Neutrophil (primary cell): ENCODE results near the gene RGS11.

Source experiments
- H3K27ac ChIP-seq: fragments of 200-600 bp; sonication (generic); 2 replicates; pipeline ENCODE4 v1.5.1; 2016; ENCODE audit warnings: mild to moderate bottlenecking, moderate library complexity
- H3K27me3 ChIP-seq: fragments of 200-600 bp; sonication (generic); 2 replicates; pipeline ENCODE4 v1.6.0; 2016; ENCODE audit warnings: mild to moderate bottlenecking
- H3K36me3 ChIP-seq: fragments of 200-600 bp; sonication (generic); 2 replicates; pipeline ENCODE4 v1.5.1; 2017
- H3K4me1 ChIP-seq, 2 experiments: fragments of 200-600 bp in 1 of 2; sonication (generic) in 1 of 2; 1 replicate in 1 of 2; 2 replicates in 1 of 2; pipeline versions ENCODE4 v1.5.1 to v1.6.1; 2013 to 2016; ENCODE audit warnings: low read depth in 1 of 2, low read length in 1 of 2, mild to moderate bottlenecking in 1 of 2, moderate library complexity in 1 of 2; ENCODE audit not compliant: control insufficient read depth in 1 of 2, insufficient read depth in 1 of 2
- H3K4me3 ChIP-seq, 2 experiments: fragments of 200-600 bp in 1 of 2; sonication (generic) in 1 of 2; 1 replicate in 1 of 2; 2 replicates in 1 of 2; pipeline ENCODE4 v1.5.1; 2013 to 2016; ENCODE audit warnings: low read depth in 1 of 2, low read length in 1 of 2, mild to moderate bottlenecking in 1 of 2, moderate library complexity in 1 of 2
- H3K9me3 ChIP-seq: fragments of 200-600 bp; sonication (generic); 2 replicates; pipeline ENCODE4 v1.5.1; 2016
- TF ChIP-seq, protein P1 (sequence below): fragments of 200-600 bp; sonication (generic); IDR thresholded peaks from 2 replicates; pipeline ENCODE4 v1.5.1; 2016; ENCODE audit warnings: antibody characterized with exemption

RGS11 gene

DNA sequence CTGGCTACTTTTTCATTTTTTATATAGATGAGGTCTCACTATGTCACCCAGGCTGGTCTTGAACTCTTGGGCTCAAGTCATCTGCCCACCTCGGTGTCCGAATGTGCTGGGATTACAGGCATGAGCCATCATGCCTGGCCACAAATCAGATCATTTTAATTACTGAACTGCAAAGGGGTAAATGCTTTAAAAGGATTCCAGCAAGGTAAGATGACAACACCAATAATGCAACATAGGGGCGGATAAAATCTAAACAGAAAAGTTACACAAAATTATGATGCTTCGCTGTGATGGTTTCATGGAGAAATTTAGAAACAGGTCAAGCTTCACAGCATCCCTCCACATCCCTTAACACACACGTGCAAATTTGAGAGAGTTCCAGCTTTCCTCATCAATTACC lies 44.5 kb upstream of the RGS11 start:
- H3K4me3 ChIP-seq: no peak overlapping the region
- H3K4me1 ChIP-seq: peaks cover 24 to 36% of the 10 kb centered on the region in 2 experiments
- H3K36me3 ChIP-seq: peaks cover 39% of the 10 kb centered on the region
- H3K9me3 ChIP-seq: no peaks in the 10 kb centered on the region
- TF ChIP-seq, protein P1, sequence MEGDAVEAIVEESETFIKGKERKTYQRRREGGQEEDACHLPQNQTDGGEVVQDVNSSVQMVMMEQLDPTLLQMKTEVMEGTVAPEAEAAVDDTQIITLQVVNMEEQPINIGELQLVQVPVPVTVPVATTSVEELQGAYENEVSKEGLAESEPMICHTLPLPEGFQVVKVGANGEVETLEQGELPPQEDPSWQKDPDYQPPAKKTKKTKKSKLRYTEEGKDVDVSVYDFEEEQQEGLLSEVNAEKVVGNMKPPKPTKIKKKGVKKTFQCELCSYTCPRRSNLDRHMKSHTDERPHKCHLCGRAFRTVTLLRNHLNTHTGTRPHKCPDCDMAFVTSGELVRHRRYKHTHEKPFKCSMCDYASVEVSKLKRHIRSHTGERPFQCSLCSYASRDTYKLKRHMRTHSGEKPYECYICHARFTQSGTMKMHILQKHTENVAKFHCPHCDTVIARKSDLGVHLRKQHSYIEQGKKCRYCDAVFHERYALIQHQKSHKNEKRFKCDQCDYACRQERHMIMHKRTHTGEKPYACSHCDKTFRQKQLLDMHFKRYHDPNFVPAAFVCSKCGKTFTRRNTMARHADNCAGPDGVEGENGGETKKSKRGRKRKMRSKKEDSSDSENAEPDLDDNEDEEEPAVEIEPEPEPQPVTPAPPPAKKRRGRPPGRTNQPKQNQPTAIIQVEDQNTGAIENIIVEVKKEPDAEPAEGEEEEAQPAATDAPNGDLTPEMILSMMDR: no peak
- no peak overlapping the region for H3K27ac ChIP-seq
- no peaks in the 10 kb centered on the region for H3K27me3 ChIP-seq

DNA sequence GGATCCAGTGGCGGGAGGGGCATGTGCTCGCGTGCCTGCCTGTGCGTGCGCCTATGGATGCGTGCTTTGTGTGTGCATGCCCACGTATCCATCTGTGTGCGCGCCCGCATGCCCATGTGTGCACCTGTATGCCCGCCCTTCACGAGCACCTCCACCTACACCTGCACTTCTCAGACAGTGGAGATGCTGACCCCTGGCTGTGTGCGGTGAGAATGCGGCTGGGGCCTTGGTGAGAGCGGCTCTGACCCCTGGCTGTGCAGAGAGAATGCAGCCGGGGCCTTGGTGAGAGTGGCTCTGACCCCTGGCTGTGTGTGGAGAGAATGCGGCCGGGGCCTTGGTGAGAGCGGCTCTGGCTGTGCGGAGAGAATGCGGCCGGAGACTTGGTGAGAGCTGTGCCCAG lies 42.9 kb upstream of the RGS11 start:
- H3K27me3 ChIP-seq: no peaks in the 10 kb centered on the region
- H3K27ac ChIP-seq: no peak overlapping the region
- H3K36me3 ChIP-seq: peaks cover 53% of the 10 kb centered on the region
- peaks cover 8 to 20% of the 10 kb centered on the region in 2 experiments for H3K4me1 ChIP-seq
- no peak overlapping the region for H3K4me3 ChIP-seq
- no peaks in the 10 kb centered on the region for H3K9me3 ChIP-seq
- TF ChIP-seq, protein P1: no peak

DNA sequence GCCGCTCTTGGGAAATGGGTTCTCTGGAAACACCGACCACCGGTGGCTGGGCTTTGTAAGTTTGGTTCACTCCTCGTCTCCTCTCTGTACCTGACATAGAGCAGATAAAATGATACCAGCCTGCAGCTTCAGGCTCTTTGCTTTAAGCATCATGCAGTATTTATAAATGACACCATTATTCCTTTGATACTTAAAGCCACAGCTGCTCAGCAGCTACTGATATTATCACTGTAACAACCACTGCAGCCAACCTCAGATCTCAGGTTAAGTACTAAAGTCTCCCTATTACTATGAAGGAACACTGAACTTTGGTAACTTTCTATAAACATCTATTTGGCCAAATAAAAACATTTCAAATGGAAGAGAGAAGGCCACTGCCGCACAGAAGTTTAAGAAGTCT lies 41.8 kb upstream of the RGS11 start:
- Histone ChIP-seq H3K27ac (no peak overlapping the region), H3K4me3 (no peak overlapping the region), H3K36me3 (peaks cover 63% of the 10 kb centered on the region), H3K4me1 (peaks cover 2 to 16% of the 10 kb centered on the region in 2 experiments), H3K27me3 (no peaks in the 10 kb centered on the region), H3K9me3 (no peaks in the 10 kb centered on the region)
- TF ChIP-seq, protein P1: no peak

DNA sequence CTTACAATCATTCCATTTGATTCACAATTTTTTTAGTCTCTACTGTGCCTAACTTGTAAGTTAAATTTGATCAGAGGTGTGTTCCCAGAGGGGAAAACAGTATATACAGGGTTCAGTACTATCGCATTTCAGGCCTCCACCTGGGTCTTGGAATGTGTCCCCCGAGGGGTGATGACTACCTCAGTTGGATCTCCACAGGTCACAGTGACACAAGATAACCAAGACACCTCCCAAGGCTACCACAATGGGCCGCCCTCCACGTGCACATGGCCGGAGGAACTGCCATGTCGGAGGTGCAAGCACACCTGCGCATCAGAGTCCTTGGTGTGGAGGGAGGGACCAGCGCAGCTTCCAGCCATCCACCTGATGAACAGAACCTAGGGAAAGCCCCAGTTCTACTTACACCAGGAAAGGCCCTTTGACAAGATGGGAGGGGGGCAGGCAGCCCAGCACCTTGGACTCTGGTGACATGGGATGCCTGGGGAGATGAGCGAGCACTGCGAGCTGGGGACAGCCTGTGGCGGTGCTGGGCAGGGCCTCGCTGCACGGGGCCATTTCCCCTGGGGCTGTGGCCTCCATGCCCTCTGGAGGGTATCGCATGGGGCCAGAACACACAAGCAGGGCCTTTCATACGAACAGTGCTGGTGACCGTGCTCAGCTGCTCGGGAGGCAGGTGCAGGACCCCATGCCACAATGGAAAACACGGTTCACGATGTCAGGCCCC lies 41.2 kb upstream of the RGS11 start:
- TF ChIP-seq, protein P1: no peak
- peaks cover 0 to 10% of the 10 kb centered on the region in 2 experiments for H3K4me1 ChIP-seq
- H3K9me3 ChIP-seq: no peaks in the 10 kb centered on the region
- H3K27me3 ChIP-seq: no peaks in the 10 kb centered on the region
- H3K36me3 ChIP-seq: peaks cover 65% of the 10 kb centered on the region
- H3K4me3 ChIP-seq: no peak overlapping the region
- no peak overlapping the region for H3K27ac ChIP-seq

DNA sequence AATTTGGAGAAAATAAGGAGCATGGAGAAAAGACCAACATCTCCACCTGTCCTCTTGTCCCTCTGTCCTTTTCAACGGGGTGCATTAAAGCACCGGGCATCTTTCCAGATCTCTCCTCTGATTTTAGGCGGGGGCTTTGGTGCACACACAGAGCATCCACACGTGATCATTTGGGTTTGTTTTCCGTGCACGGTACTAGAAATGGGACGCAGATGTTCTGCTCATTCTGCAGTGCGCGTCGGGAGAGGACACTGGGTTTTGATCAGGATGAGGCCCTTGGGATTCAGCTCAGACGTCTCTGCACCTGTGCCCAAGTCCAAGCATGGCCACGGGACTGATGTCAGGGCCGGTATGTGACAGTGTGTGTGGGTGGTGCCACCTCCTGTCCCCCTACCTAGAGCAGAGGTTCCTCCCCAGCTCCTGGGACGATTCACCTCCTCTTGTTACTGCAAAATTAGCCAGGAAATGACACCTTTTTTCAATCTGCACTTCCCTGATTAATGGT lies 39.1 kb upstream of the RGS11 start:
- TF ChIP-seq, protein P1: no peak
- Histone ChIP-seq H3K9me3 (no peaks in the 10 kb centered on the region), H3K4me1 (no peaks in the 10 kb centered on the region), H3K36me3 (peaks cover 77% of the 10 kb centered on the region), H3K27ac (no peak overlapping the region), H3K27me3 (no peaks in the 10 kb centered on the region), H3K4me3 (no peak overlapping the region)
